CD1c-positive myeloid dendritic cell (primary cell): ENCODE measurements around the gene FAM228B.
"Not testable (repeated sequence)": the region's sequence is repeated elsewhere in the genome, so short reads cannot be mapped to it uniquely, and the experiment has no call there.

Experiments
- DNase-seq: peaks from one replicate; pipeline ENCODE4 v3.0.0-alpha.2; 2016; ENCODE audit errors: extremely low spot score

Gene FAM228B

DNA sequence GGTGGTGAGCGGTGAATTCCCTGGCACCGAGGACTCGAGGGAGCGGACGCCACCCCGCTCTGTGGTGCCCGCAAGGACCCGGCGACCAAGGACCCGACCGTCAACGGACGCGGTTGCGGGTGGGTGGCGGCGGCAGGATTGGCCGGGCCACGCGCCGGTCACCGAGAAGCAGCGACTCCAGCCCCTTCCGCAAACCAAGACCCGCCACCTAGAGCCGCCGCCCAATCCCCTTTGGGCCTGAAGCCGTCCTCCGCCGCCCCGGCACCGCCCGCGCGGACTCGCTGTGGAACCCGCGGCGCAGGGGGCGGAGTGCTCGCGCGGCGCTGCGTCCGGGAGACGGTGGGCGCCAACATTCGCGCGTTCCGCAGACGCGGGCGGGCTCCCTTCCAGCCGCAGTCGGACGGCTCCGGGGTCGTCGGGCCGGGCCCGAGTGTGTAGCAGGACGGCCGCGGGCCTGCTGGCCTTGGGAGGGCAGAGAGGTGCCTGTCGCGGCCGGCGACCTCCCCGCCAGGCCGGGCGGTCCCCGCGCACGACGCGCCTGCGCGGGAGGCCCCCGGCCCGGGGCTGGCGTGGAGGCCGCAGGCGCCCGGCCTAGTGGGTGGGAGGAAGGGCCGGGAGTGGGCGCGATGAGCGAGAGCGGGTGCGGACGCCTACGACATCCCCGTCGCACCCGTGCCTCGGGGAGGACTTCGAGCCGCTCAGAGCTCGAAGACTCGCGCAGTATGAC, at the start of gene FAM228B, which contains the start of gene PFN4:
Gene FAM228B (plus strand): TSS at position 275 of the 727 bp plus-strand sequence. CDS start 893 bp downstream, outside the sequence.
Gene PFN4 (minus strand): TSS at position 140 of the 727 bp plus-strand sequence. CDS start 799 bp downstream, outside the sequence.
- peak; percentile 92 for DNase-seq

DNA sequence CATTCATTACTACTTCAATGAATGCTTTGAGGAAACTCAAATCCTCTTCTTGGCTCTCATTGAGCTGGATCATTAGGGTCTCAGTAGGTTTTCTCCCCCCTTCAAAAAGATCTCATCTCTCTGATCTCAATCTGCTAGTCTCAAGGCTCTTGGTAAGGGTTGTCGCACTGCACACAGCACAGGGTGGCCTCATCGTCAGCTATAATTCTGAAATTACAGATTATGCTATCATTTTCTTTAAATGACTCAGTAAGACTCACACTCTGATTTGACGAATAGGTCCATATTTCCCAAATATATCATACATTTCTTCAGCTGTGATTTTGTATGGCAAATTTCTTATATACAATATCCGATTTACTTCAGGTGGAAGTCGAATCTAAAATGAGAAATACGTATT, 49.5 kb upstream of the FAM228B start:
- no peak for DNase-seq

DNA sequence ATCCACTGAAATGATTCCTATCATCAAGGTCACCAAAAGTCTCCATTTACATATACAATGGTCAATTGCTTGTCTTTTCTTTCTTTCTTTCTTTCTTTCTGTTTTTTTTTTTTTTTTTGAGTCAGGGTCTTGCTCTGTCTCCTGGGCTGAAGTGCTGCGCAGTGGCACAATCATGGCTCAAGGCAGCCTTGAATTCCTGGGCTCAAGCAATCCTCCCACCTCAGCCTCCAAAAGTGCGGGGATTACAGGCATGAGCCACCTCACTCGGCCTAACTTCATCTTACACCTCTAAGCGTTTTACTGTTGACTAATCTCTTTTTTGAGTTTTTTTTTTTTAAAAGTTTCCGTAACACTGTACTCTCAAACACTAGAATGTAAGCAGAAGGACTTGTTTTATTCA, 48.0 kb upstream of the FAM228B start:
- no peak for DNase-seq

DNA sequence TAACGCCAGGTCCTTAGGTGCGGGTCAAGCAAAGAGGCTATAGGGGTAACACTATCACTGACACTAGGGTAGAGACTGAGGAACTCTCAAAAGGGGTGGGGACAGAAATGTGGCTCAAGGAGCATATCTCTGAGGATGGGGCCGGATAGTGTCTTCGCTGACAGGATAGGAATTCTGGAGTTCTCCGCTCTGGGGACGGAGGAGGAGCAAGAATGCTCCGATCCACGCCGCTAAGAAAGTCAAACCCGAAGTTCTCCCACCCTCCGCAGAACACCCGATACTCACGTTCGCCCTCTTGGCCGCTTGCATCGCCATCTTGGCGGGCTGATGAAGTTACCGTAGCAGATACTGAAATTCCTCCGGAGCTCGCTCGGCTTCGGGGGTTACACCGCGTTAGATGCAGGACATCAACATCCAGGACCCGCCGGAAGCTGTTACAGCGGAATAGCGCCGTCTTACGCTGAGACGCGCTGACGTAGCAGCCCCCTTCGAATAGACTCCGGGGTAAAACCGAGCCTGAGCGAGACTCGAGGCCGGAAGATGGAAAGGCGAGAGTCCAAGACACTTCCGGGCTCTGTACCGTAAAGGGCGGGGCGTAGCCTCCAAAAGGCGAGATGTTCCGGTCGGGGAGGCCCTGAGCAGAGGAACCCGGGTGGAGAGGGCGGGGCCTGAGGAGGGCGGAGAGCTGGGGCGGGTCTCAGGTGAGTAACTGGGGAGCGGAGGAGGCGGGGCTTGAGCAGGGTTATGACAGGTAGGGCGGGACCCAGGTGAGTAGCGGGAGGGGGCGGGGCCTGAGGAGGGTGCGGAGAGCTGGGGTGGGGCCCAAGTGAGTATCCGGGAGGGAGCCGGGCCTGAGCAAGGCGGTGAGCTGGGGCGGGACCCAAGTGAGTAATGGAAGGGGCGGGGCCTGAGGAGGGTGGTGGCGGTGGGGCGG, 47.1 kb upstream of the FAM228B start, which contains the start of gene SF3B6:
Gene SF3B6 (minus strand): TSS at position 412 of the 934 bp plus-strand sequence. CDS start 97 bp downstream, at position 315.
- peak; percentile 99 for DNase-seq

DNA sequence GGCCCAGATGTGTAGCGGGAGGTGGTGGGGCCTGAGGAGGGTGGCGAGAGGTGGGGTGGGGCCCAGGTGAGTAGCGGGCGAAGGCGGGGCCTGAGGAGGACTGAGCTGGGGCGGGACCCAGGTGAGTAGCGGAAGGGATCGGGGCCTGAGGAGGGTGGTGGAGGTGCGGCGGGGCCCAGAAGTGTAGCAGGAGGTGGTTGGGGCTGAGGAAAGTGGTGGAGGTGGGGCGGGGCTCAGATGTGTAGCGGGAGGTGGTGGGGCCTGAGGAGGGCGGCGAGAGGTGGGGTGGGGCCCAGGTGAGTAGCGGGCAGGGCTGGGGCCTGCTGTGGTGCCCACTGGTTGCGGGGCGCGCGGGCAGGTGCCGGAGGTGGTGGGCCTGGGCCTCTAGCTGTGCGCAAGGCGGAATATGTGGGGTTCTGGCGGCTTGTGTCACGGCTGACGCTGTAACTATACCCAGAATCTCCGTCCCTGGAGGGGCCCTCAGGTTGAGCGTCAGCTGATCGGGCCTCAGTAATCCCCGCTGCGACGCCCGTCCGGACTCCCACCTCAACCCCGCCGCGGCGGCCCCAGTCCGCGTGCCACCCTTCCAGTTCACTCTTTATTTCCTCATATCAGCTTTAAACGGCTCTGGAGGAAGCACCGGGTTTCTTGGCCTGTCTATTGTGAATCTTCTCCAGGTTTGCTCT, 46.3 kb upstream of the FAM228B start:
- peak; percentile 53 for DNase-seq

DNA sequence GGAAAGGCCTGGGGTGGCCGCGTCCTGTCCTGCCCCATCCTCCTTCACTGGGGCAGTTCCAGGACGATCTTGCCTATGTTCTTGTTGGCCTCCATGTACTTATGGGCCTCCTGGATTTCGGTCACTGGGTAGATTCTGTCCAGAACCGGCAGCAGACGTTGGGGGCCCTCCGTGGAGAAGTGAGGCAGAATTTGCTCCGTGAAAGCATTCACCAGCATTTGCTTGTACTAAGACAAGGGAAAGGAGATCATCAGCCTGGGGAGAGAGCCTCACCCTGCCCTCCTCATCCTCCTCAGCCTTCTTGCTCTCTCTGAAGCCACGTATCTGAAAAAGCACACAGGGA, 45.8 kb upstream of the FAM228B start:
- no peak for DNase-seq

DNA sequence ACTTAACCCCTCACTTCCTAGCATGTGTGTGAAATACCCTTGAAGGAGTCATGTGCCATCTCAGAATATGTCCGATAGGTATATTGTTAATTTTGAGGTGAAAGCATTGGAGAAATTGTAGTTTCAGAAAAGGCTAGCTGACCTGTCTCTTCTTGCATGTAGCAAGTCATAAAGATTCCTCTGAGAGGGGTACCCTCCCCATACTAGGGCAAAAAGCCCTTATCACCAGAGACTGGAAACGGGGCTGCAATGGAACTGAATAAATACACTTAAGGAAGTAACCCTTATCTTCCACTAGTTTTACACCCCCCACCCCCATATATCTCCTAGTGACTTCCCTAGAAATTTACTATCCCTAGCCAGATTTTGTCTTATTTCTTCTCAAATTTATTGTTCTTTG, 45.4 kb upstream of the FAM228B start:
- peak; percentile 18 for DNase-seq

DNA sequence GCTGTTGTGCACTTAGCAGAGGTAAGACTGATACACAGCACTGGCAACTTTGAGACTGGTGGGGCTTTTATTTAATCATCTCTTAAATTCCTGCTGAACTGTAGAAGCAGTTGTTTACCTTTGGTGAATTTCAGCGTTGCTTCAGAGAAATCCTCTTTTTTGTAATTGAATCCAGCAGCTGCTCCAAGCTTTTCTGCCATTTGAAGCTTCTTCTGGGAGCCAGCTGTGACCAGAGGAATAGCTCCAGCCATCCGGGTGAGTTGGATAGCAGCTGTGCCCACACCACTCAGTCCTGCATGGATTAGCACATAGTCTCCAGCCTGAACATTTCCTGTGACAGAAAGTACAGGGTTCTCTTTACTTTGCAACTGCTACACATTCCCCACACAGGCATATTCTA, 42.6 kb upstream of the FAM228B start:
- DNase-seq = no peak

DNA sequence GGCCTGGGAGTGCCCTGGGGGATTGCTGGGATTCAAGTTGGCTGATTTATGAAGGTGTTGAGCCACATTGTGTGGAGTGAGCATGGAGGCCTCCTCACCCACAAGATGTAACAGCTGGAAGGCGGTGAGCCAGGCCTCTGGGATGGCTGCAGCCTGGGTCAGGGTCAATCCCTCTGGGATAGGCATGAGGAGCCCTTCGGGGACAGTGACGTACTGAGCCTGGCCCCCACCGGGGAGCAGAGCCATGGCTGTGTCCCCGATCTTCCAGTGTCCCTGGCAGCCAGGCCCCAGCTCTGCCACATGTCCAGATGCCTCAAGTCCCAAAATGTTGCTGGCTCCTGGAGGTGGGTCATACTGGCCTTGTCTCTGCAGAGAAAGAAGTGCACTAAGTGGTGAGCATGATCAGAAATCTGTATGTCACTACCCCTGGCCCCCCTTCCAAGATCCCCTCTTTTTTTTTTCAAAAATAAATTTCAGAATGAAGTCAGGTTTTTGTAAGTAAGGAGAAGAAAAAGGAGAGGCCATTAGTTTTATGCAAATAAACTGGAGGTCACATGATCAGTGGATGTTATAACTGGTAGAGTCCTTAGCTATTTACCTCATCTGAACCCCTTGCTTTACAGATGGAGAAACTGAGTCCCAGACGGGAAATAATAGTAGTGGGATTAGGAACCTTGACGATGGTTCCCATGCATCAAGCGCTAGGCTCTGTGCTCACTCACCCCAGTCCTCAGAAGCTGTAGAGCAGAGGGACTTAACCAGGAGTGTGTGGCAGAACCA, 40.3 kb upstream of the FAM228B start:
- no peak for DNase-seq

DNA sequence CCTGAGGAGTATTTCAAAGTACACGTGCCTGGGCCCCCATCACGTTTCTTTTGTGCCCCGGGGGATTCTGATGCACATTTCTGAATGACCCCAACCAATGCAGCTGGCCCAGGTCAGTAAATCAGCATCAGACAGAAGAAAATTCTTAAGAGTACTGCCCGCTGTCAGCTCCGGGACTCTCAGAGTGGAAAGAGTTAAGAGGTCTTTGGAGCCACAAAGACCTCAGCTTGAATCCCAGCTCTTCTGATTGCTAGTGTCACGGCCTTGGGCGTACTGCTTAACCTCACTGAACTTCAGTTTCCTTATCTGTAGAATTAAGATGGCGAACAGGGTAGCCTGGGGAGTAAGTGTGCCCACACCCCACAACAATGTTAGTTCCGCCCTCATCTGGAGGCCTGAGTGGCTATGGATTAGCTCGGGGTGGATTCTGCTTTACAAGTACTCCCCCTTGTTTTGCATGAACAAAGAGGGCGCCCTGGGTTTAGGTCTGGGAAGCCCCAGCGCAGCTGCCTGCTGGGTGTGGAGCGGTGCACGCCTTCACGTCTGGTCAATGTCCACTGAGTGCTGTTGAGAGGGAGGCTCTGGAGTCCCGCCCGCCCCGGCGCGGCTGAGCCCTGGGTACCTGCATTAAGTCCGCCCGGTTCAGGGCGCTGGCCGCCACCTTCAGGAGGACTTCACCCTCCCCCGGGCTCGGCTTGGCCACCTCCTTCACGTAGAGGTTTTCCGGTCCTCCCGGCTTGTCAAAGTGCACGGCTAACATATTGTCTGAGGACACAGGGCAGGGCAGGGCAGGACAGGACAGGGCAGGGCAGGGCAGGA, 39.5 kb upstream of the FAM228B start:
- peak; percentile 84 for DNase-seq

DNA sequence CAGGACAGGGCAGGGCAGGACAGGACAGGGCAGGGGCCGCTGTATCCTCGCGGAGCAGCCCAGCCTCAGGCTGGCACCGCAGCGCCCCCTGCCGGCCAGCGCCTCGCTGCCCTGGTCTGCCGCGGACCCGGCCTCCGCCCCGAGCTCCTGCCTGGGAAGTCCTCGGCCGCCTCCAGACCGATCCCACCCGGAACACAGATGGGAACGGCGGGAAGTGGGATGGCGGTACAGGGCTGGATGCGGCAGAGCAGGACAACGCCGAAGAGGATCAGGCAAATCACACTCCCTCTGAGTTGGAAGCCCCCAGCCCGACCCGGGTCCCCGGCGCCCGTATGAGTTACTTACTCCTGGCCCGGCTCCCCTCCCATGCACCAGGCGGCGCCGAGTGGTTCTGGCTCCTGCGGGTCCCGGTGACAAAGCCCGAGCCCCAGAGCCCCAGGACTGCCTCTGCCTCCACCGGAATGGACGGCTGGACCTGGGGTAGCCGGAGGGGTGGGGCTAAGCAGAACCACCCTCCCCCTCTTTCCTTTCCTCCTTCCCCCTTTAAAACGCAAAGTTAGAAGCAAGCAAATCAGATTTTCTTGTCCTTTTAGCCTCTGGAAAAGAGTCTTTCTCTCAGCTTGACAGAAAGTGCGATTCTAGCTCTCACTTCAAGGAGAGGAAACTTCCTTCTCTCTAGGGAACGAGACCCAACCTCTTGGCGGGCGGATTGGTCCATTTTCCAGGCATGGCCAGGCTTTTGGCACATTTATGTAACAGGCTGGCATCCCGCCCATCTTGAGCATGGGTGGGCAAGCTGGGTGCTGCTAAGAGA, 38.7 kb upstream of the FAM228B start, which contains the start of gene TP53I3:
Gene TP53I3 (minus strand): TSS at position 449 of the 814 bp plus-strand sequence. CDS start 508 bp downstream, outside the sequence.
- peak; percentile 94 for DNase-seq

DNA sequence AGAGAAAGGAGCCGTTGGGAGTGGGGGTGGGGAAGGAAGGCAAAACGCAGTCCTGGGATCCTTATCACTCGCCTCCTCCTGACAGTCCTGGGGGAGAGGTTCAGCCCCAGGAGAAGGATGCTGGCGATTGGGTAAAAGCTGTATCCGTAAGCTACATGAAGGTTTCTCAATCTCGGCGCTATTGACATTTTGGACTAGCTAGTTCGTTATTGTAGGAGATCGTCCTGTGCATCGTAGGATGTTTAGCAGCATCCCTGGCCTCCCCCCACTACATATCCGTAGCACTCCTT, 38.1 kb upstream of the FAM228B start:
- no peak for DNase-seq

DNA sequence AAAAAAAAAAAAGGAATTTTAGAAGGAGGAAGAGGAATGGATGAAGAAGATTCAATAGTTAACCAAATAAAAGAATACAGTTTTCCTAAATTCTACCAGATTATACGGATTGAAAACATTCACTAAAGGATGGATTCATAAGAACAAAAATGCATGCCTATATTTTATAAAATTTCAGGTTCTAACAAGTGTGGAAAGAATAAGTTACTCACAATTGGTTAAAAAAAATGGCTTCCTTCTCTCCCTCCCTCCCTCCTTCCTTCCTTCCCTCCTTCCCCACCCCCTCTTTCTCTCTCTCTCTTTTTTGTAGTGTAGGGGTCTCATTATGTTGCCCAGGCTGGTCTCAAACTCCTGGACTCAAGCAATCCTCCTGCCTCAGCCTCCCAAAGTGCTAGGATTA, 37.0 kb upstream of the FAM228B start:
- DNase-seq = no peak

DNA sequence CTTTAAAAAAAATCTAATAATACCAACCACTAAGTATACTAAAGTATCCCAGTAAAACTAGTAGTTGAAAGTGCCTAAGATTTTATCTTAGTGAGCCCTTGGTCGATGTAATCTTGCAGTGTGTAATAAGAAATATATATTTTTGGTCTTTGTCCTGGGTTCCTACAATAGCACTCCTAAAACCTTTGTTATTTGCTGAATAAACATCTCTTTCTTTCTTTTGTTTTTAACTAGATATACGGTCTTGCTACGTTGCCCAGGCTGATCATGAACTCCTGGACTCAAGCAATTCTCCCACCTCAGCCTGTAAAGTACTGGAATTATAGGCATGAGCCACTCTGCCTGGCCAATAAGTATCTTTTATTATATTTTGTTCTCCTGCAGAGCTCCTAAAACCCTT, 36.2 kb upstream of the FAM228B start:
- DNase-seq = no peak

DNA sequence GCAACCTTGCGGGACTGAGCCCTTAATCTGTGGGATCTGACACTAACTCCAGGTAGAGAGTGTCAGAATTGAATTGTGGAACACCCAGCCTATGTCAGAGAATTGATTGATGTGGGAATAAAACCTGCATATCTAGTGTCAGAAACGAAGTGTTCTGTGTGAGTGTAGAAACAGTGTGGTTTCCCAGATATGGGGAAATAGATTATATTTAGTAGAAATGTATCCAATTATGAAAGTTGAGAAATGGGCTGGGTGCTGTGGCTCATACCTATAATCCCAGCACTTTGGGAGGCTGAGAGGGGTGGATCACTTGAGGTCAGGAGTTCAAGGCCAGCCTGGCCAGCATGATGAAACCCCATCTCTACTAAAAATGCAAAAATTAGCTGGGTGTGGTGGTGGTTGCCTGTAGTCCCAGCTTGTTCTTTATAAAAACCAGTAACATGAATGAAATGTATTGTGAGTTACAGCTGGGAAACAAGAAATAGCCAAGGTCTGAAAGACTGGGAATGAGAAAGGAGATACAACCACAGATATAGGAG, 34.4 kb upstream of the FAM228B start:
- no peak for DNase-seq

DNA sequence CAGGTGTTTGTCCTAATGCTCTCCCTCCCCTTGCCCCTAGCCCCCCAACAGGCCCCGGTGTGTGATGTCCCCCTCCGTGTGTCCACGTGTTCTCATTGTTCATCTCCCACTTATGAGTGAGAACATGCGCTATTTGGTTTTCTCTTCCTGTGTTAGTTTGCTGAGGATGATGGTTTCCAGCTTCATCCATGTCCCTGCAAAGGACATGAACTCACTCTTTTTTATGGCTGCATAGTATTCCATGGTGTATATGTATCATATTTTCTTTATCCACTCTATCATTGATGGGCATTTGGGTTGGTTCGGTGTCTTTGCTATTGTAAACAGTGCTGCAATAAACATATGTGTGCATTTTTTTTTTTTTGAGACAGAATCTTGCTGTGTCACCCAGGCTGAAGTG, 30.0 kb upstream of the FAM228B start:
- DNase-seq = not testable (repeated sequence)

DNA sequence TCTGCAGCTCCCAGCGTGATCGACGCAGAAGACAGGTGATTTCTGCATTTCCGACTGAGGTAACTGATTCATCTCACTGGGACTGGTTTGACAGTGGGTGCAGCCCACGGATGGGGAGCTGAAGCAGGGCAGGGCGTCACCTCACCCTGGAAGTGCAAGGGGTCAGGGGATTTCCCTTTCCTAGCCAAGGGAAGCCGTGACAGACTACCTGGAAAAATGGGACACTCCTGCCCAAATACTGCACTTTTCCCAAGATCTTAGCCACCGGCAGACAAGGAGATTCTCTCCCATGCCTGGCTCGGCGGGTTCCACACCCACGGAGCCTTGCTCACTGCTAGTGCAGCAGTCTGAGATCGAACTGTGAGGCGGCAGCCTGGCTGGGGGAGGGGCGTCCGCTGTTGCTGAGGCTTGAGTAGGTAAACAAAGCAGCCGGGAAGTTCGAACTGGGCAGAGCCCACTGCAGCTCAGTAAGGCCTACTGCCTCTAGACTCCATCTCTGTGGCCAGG, 28.0 kb upstream of the FAM228B start:
- DNase-seq = not testable (repeated sequence)

DNA sequence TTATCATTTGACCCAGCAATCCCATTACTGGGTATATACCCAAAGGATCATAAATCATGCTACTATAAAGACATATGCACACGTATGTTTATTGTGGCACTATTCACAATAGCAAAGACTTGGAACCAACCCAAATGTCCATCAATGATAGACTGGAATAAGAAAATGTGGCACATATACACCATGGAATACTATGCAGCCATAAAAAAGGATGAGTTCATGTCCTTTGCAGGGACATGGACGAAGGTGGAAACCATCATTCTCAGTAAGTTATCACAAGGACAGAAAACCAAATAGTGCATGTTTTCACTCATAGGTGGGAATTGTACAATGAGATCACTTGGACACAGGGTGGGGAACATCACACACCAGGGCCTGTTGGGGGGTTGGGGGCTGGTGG, 22.5 kb upstream of the FAM228B start:
- not testable (repeated sequence) for DNase-seq

DNA sequence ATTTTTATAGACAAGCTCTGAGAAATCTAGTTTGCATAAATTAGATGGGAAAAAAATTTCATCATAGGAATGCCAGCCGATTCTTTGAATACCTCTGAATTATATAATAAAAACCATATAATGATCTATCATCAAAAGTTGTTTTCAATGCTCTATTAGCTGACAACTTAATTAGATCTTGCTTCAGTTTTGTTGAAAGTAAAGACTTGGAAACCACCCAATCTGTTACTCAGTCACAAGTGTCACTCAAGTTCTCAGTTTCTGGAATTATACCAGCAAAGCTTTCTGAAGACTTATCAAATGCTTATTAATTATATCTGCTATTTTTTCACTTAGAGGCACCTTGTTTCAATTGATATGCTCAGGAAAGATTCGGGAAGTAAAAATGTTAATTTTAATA, 21.3 kb upstream of the FAM228B start:
- no peak for DNase-seq
